Skeletal muscle satellite cell (primary cell): ENCODE results near the gene OSBP.
"Not testable (repeated sequence)": the region's sequence is repeated elsewhere in the genome, so short reads cannot be mapped to it uniquely, and the experiment has no call there.

ENCODE experiments used
- H3K27me3 ChIP-seq: 2 replicates; pipeline ENCODE4 v1.7.0; 2013; ENCODE audit warnings: low read length; ENCODE audit not compliant: control insufficient read depth, insufficient read depth
- H3K36me3 ChIP-seq: 2 replicates; pipeline ENCODE4 v1.7.0; 2013; ENCODE audit warnings: mild to moderate bottlenecking, control low read depth, low read length; ENCODE audit not compliant: insufficient read depth
- H3K4me1 ChIP-seq: 2 replicates; pipeline ENCODE4 v1.7.0; 2013; ENCODE audit warnings: low read length; ENCODE audit not compliant: control insufficient read depth, insufficient read depth
- H3K4me2 ChIP-seq: 2 replicates; pipeline ENCODE4 v1.7.0; 2013; ENCODE audit warnings: mild to moderate bottlenecking, low read length
- H3K4me3 ChIP-seq: 2 replicates; pipeline ENCODE4 v1.7.0; 2013; ENCODE audit warnings: low read length
- H3K9ac ChIP-seq: 2 replicates; pipeline ENCODE4 v1.7.0; 2013; ENCODE audit warnings: mild to moderate bottlenecking, low read depth, low read length, moderate library complexity
- H3K9me3 ChIP-seq: replicated peaks from 2 replicates; pipeline ENCODE4 v1.7.0; 2013; ENCODE audit warnings: mild to moderate bottlenecking, control low read depth, low read length

Gene OSBP

GRCh38 chr11:59626969-59627368 is 11.4 kb upstream of the OSBP start:
- H3K27me3 ChIP-seq, H3K4me3 ChIP-seq, H3K36me3 ChIP-seq, H3K4me2 ChIP-seq, H3K4me1 ChIP-seq, H3K9ac ChIP-seq, H3K9me3 ChIP-seq: not testable (repeated sequence)

DNA sequence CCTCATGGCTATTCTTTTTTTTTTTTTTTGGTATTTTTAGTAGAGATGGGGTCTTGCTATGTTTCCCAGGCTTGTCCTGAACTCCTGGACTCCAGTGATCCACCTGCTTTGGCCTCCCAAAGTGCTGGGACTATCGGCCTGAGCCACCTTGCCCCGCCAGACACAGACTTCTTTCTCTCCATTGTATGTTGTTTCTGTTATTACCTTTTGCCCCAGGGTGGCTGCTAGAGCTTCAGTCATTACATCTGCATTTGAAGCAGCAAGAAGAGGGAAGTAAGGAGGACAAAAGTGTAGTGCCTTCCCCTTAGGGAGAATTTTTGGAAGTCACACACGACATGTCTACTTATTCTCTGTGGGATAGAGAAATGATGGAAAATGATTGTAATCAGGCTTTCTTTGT is 10.1 kb upstream of the OSBP start:
- H3K36me3 ChIP-seq = peaks cover 10% of the 10 kb centered on the region
- H3K4me2 ChIP-seq = no peak overlapping the region
- H3K9ac ChIP-seq = no peak overlapping the region
- H3K27me3 ChIP-seq = no peaks in the 10 kb centered on the region
- H3K4me1 ChIP-seq = no peaks in the 10 kb centered on the region
- H3K9me3 ChIP-seq = no peaks in the 10 kb centered on the region
- H3K4me3 ChIP-seq = no peak overlapping the region

- H3K9me3 ChIP-seq = no peaks in the 10 kb centered on the region
- H3K4me3 ChIP-seq = no peak overlapping the region
- no peaks in the 10 kb centered on the region for H3K36me3 ChIP-seq
- H3K4me1 ChIP-seq = peaks cover 19% of the 10 kb centered on the region
- no peaks in the 10 kb centered on the region for H3K27me3 ChIP-seq
- no peak overlapping the region for H3K4me2 ChIP-seq
- H3K9ac ChIP-seq = no peak overlapping the region
Observed at GRCh38 chr11:59617876-59618275, 2.3 kb upstream of the OSBP start.

- peaks cover 32% of the 10 kb centered on the region for H3K4me1 ChIP-seq
- H3K9ac ChIP-seq = peak overlapping the region; percentile 72
- H3K4me2 ChIP-seq = peak overlapping the region; percentile 89
- H3K36me3 ChIP-seq = no peaks in the 10 kb centered on the region
- H3K27me3 ChIP-seq = no peaks in the 10 kb centered on the region
- H3K9me3 ChIP-seq = no peaks in the 10 kb centered on the region
- H3K4me3 ChIP-seq = peak overlapping the region; percentile 64
Observed at GRCh38 chr11:59616396-59616982, 915 bp upstream of the OSBP start.

GRCh38 chr11:59615120-59615636 is 396 bp downstream of the OSBP start:
- Histone ChIP-seq H3K4me2 (peak overlapping the region; percentile 93), H3K4me1 (peaks cover 32% of the 10 kb centered on the region), H3K9ac (peak overlapping the region; percentile 89), H3K27me3 (no peaks in the 10 kb centered on the region), H3K36me3 (peaks cover 5% of the 10 kb centered on the region), H3K4me3 (peak overlapping the region; percentile 83), H3K9me3 (no peaks in the 10 kb centered on the region)

- peaks cover 11% of the 10 kb centered on the region for H3K36me3 ChIP-seq
Observed at GRCh38 chr11:59614277-59615119, 1.1 kb downstream of the OSBP start.

DNA sequence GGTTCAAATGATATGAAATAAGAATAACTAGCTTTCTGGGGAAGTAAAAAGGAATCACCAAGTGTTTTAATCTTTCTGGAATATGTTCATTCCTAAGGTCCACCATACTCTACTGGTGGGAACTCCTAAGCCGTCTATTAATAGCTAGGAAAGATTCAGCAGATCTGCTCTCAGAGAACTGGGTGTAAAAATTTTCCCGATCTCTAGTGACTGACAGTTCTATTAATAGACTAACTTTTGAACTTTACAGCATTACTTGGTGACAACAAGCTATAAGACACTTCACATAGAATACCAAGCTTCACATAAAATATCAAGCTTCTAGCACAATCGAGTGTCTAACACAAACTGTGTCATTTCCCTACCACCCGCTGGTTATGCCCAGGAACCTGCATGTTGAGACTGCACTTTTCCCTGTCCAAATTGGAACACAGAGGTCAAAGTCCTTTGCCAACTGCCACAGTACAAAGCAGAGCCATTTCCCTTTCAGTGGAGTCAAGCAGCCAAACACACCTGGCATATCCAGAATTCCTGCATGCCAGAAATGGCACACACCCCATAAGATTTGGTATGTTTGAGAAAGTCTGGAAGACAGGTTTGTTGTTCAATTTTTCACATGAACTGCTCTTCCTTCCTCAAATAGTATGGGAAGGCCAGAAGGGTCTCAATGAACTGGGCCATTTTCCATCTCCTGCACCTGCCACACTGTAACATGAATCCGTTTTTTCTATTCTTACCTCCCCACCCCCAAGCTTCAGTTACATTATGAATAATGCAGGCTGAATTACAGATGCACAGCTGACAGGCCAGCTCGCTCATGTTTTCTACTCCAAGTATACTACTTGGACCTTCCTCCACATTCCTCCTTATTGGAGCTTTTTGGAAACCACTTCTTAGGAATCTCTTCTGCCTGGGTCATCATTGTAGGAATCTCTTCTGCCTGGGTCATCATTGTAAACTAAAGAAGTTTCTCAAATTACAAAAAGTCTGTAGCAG is 3.7 kb downstream of the OSBP start:
- Histone ChIP-seq H3K4me2 (peak overlapping the region; percentile 8), H3K36me3 (peaks cover 36% of the 10 kb centered on the region), H3K9ac (no peak overlapping the region), H3K27me3 (no peaks in the 10 kb centered on the region), H3K4me1 (peaks cover 31% of the 10 kb centered on the region), H3K4me3 (no peak overlapping the region), H3K9me3 (no peaks in the 10 kb centered on the region)

More at GRCh38 chr11:59614277-59615119, 1.1 kb downstream of the OSBP start:
- Histone ChIP-seq H3K27me3 (no peaks in the 10 kb centered on the region), H3K4me1 (peaks cover 32% of the 10 kb centered on the region), H3K9ac (peak overlapping the region; percentile 89), H3K4me2 (peak overlapping the region; percentile 93), H3K9me3 (no peaks in the 10 kb centered on the region), H3K4me3 (peak overlapping the region; percentile 83)

GRCh38 chr11:59610289-59610688 is 5.3 kb downstream of the OSBP start:
- no peak overlapping the region for H3K4me2 ChIP-seq

DNA sequence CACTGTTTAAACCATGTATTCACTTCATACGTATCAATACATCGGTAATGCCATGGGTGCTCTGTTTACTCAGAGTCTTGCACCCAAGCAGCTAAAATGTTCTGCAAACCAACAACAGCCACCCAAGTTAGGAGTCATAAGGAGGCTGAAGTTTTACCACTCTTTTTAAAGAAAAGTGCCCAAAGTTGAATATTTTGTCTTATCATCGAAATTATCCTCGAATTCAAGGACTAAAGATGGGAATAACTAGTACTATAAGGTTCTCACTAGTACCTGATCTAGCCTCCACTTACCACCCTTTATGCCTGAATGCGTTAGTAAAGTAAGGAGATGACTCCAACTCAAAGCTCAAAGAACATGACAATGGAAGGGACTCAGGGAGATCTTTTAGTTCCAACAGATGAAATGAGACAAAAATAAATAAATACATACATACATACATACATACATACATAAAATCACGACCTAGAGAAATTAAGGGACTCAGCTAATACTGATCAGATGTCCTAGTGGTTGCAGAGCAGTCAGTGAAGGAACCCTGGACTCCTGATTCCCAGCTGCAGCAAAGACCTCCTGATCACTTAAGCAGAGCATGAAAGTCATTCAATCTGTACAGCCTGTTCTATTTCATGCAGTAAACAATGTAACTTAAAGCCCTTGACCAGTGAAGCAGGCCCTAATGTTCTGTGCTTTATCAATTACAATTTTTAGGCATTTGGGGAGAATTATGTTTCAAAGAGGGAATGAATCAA is 7.7 kb downstream of the OSBP start:
- H3K4me3 ChIP-seq = no peak overlapping the region
- H3K4me1 ChIP-seq = peaks cover 13% of the 10 kb centered on the region
- H3K9ac ChIP-seq = no peak overlapping the region
- no peaks in the 10 kb centered on the region for H3K27me3 ChIP-seq
- peaks cover 63% of the 10 kb centered on the region for H3K36me3 ChIP-seq
- no peaks in the 10 kb centered on the region for H3K9me3 ChIP-seq
- no peak overlapping the region for H3K4me2 ChIP-seq

More at GRCh38 chr11:59610289-59610688, 5.3 kb downstream of the OSBP start:
- no peaks in the 10 kb centered on the region for H3K27me3 ChIP-seq
- H3K4me1 ChIP-seq = peaks cover 27% of the 10 kb centered on the region
- no peaks in the 10 kb centered on the region for H3K9me3 ChIP-seq
- H3K4me3 ChIP-seq = no peak overlapping the region
- peaks cover 51% of the 10 kb centered on the region for H3K36me3 ChIP-seq
- H3K9ac ChIP-seq = no peak overlapping the region

DNA sequence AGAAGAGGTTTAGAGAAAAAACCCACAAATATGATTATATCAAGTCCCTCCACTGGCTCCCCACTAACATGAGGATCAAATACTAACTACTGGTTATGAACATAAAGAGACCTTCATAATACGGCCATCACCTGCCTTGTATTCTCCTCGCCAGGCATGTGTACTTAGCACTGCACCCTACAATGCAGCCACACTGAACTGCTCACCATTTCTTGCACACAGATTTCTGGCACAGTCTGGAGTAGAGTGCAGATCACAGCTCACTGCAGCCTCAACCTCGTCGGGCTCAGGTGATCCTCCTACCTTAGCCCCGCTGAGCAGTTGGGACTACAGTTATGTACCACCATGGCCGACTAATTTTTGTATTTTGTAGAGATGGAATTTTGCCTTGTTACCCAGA is 13.1 kb downstream of the OSBP start:
- Histone ChIP-seq H3K4me2 (no peak overlapping the region), H3K27me3 (no peaks in the 10 kb centered on the region), H3K36me3 (peaks cover 81% of the 10 kb centered on the region), H3K9me3 (no peaks in the 10 kb centered on the region), H3K4me3 (no peak overlapping the region), H3K4me1 (no peaks in the 10 kb centered on the region), H3K9ac (no peak overlapping the region)
